CD14-positive monocyte (primary cell): Measurements from ENCODE around the gene DGAT2L6. TPM values are rescaled to one million over a fixed set of nuclear protein-coding genes. Genes with fewer than 3 reads are reported as not detected.

Experiments used
- DNase-seq, 3 donors: peaks; one replicate each; pipeline ENCODE4 v3.0.0-alpha.2; 2011 to 2022
- H2AFZ ChIP-seq: 2 replicates; pipeline ENCODE4 v1.6.0; 2012; ENCODE audit warnings: mild to moderate bottlenecking, low read depth, low read length, inconsistent platforms; ENCODE audit not compliant: insufficient read depth, poor library complexity, severe bottlenecking
- H3K27ac ChIP-seq, 2 donors: 1 replicate in 1 of 2; 2 replicates in 1 of 2; pipeline ENCODE4 v1.5.1; 2012 to 2013; ENCODE audit warnings: low read length in 2 of 2, control low read depth in 1 of 2, inconsistent platforms in 1 of 2, low read depth in 1 of 2, mild to moderate bottlenecking in 1 of 2
- H3K27me3 ChIP-seq, 2 donors: one replicate each; pipeline versions ENCODE4 v1.6.0 to v1.6.1; 2011 to 2013; ENCODE audit warnings: low read length in 2 of 2; ENCODE audit not compliant: control insufficient read depth in 2 of 2, insufficient read depth in 2 of 2
- H3K36me3 ChIP-seq, 2 donors: replicated peaks in 1 of 2; 1 replicate in 1 of 2; 2 replicates in 1 of 2; pipeline versions ENCODE4 v1.5.1 to v1.6.1; 2012 to 2013; ENCODE audit warnings: low read length in 2 of 2, control low read depth in 1 of 2, inconsistent platforms in 1 of 2, mild to moderate bottlenecking in 1 of 2; ENCODE audit not compliant: insufficient read depth in 2 of 2, control insufficient read depth in 1 of 2
- H3K4me1 ChIP-seq, 2 donors: 1 replicate in 1 of 2; 2 replicates in 1 of 2; pipeline versions ENCODE4 v1.5.1 to v1.6.1; 2012 to 2013; ENCODE audit warnings: low read length in 2 of 2, control low read depth in 1 of 2, inconsistent platforms in 1 of 2, mild to moderate bottlenecking in 1 of 2, moderate library complexity in 1 of 2; ENCODE audit not compliant: insufficient read depth in 2 of 2, control insufficient read depth in 1 of 2
- H3K4me2 ChIP-seq: replicated peaks from 2 replicates; pipeline ENCODE3; 2012; ENCODE audit warnings: low read length, moderate library complexity, mild to moderate bottlenecking; ENCODE audit not compliant: poor library complexity, severe bottlenecking; ENCODE audit errors: extremely low read depth
- H3K4me3 ChIP-seq, 3 experiments: fragments of 200-600 bp in 1 of 3; sonication (generic) in 1 of 3; replicated peaks in 1 of 3; 1 replicate in 2 of 3; 2 replicates in 1 of 3; pipeline ENCODE4 v1.5.1; 2011 to 2013; ENCODE audit warnings: low read length in 3 of 3, mild to moderate bottlenecking in 3 of 3, control low read depth in 2 of 3, low read depth in 2 of 3, inconsistent platforms in 1 of 3, moderate library complexity in 1 of 3
- H3K79me2 ChIP-seq: 2 replicates; pipeline ENCODE4 v1.6.0; 2012; ENCODE audit warnings: mild to moderate bottlenecking, control low read depth, inconsistent platforms, low read length, moderate library complexity; ENCODE audit not compliant: insufficient read depth
- H3K9ac ChIP-seq: 2 replicates; pipeline ENCODE4 v1.6.0; 2017; ENCODE audit warnings: low read length, mild to moderate bottlenecking; ENCODE audit not compliant: insufficient read depth, poor library complexity, severe bottlenecking
- H3K9me3 ChIP-seq, 2 donors: replicated peaks in 1 of 2; 1 replicate in 1 of 2; 2 replicates in 1 of 2; pipeline versions ENCODE4 v1.5.1 to v1.6.1; 2012 to 2013; ENCODE audit warnings: low read length in 2 of 2, control low read depth in 1 of 2; ENCODE audit not compliant: control insufficient read depth in 1 of 2, insufficient read depth in 1 of 2
- H4K20me1 ChIP-seq: 2 replicates; pipeline ENCODE4 v1.6.0; 2012; ENCODE audit warnings: mild to moderate bottlenecking, low read length, control low read depth, moderate library complexity; ENCODE audit not compliant: insufficient read depth
- H3K27ac Mint-ChIP-seq, 7 donors: one replicate each; pipeline ENCODE4 v1.8.0; 2020; ENCODE audit warnings: mild to moderate bottlenecking in 7 of 7, mixed read lengths in 7 of 7, moderate library complexity in 6 of 7, inconsistent platforms in 2 of 7
- H3K27me3 Mint-ChIP-seq, 3 donors: one replicate each; pipeline ENCODE4 v1.8.0; 2021 to 2022; ENCODE audit warnings: low read depth in 3 of 3, mild to moderate bottlenecking in 3 of 3, mixed read lengths in 3 of 3, moderate library complexity in 3 of 3, inconsistent platforms in 1 of 3
- H3K36me3 Mint-ChIP-seq, 2 donors: one replicate each; pipeline ENCODE4 v1.8.0; 2020; ENCODE audit warnings: mixed read lengths in 2 of 2, inconsistent platforms in 1 of 2, mild to moderate bottlenecking in 1 of 2
- H3K4me1 Mint-ChIP-seq: one replicate; pipeline ENCODE4 v1.8.0; 2020; ENCODE audit warnings: mild to moderate bottlenecking, mixed read lengths
- H3K4me3 Mint-ChIP-seq, 2 donors: one replicate each; pipeline ENCODE4 v1.8.0; 2020; ENCODE audit warnings: mild to moderate bottlenecking in 2 of 2, mixed read lengths in 2 of 2, moderate library complexity in 1 of 2
- H3K9me3 Mint-ChIP-seq, 7 donors: one replicate each; pipeline ENCODE4 v1.8.0; 2020 to 2022; ENCODE audit warnings: mixed read lengths in 7 of 7, mild to moderate bottlenecking in 6 of 7, moderate library complexity in 6 of 7, inconsistent platforms in 2 of 7
- CTCF ChIP-seq: fragments of 200-600 bp; IDR thresholded peaks from one replicate; pipeline ENCODE4 v1.8.0; 2022; ENCODE audit warnings: antibody characterized with exemption, mild to moderate bottlenecking
- WGBS: methylation state at CpG from one replicate; pipeline ENCODE4 v1.1.5; 2013; ENCODE audit warnings: missing lambda C conversion rate; ENCODE audit not compliant: insufficient coverage; 5-methylcytosine and 5-hydroxymethylcytosine counted together
- intact Hi-C, 2 donors: fragments of 100-400 bp; cut with micrococcal nuclease; formaldehyde crosslinking; loops; one replicate each; pipeline versions ENCODE4 v1.15.0 to v1.15.1; 2023
- polyA plus RNA-seq, 3 donors: library from polyadenylated mRNA; depleted of rRNA in 1 of 3; unstranded in 2 of 3; stranded (reverse) in 1 of 3; fragments of 300-500 nt in 2 of 3; fragments of >200 nt in 1 of 3; fragmentation: Illumina TruSeq in 2 of 3; gene quantifications; 1 replicate in 2 of 3; 2 replicates in 1 of 3; pipeline ENCODE4 v1.2.3, GENCODE V29; 2012 to 2021

DGAT2L6 gene
- polyA plus RNA-seq, 3 donors: not detected

GRCh38 chrX:70174754-70175153, 2.5 kb upstream of the DGAT2L6 start:
- no peak overlapping the region for H3K4me3 ChIP-seq
- no peaks in the 10 kb centered on the region for H3K79me2 ChIP-seq
- TF ChIP-seq CTCF: no peak
- Mint-ChIP-seq H3K4me3 (no peak overlapping the region), H3K27me3 (no peaks in the 10 kb centered on the region), H3K27ac (peak overlapping the region in 1 of 7 donors; percentile 0), H3K36me3 (no peaks in the 10 kb centered on the region), H3K4me1 (peaks cover 9% of the 10 kb centered on the region), H3K9me3 (peaks cover 0 to 2% (median 0%) of the 10 kb centered on the region in 7 donors)
- no peaks in the 10 kb centered on the region for H3K4me1 ChIP-seq
- no peak overlapping the region for H2AFZ ChIP-seq
- no peaks in the 10 kb centered on the region for H3K27me3 ChIP-seq
- H3K36me3 ChIP-seq: no peaks in the 10 kb centered on the region
- no peaks in the 10 kb centered on the region for H4K20me1 ChIP-seq
- H3K4me2 ChIP-seq: no peak overlapping the region
- 80% methylated on average over 1 of the region's 4 CpGs for WGBS
- intact Hi-C loops: no loop called here
- no peak for DNase-seq
- no peak overlapping the region for H3K9ac ChIP-seq
- no peaks in the 10 kb centered on the region for H3K9me3 ChIP-seq
- H3K27ac ChIP-seq: no peak overlapping the region

DNA sequence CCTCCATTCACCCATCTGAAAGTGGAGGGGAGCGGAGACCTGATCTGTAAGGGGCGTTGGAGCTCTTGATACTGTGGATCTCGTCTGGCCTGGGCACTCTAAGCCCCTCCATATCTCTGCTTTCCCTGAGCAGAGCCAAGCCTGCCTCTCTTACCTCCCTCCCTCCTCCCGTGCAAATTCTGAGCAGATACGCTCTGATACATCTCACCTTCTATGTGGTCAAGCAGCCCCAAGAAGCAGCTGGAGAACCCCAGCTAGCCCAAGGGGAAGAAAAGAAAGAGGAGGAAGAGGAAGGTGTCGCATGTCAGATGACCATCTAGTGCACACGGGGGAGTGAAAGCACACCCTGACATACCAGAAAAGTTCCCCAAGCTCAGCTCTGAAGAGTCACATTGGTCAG, 1.9 kb upstream of the DGAT2L6 start:
- no peak for TF ChIP-seq CTCF
- Histone ChIP-seq H3K27ac (no peak overlapping the region), H4K20me1 (no peaks in the 10 kb centered on the region), H3K27me3 (no peaks in the 10 kb centered on the region), H3K4me1 (no peaks in the 10 kb centered on the region), H3K9me3 (no peaks in the 10 kb centered on the region), H3K36me3 (no peaks in the 10 kb centered on the region), H3K79me2 (no peaks in the 10 kb centered on the region), H2AFZ (no peak overlapping the region), H3K4me3 (no peak overlapping the region), H3K4me2 (no peak overlapping the region), H3K9ac (no peak overlapping the region)
- no peak overlapping the region for H3K4me3 Mint-ChIP-seq
- no peak for DNase-seq
- H3K36me3 Mint-ChIP-seq: no peaks in the 10 kb centered on the region
- H3K9me3 Mint-ChIP-seq: peaks cover 0 to 3% (median 0%) of the 10 kb centered on the region in 7 donors
- H3K27me3 Mint-ChIP-seq: peaks cover 0 to 3% (median 2%) of the 10 kb centered on the region in 3 donors
- H3K27ac Mint-ChIP-seq: peak overlapping the region in 2 of 7 donors; percentile 0 to 32
- no CpG with 5 or more reads among the region's 7 CpGs for WGBS
- H3K4me1 Mint-ChIP-seq: peaks cover 9% of the 10 kb centered on the region
- intact Hi-C loops: no loop called here
